ENCODE measurements around the gene OR1J4.
"Not testable (repeated sequence)": the region's sequence is repeated elsewhere in the genome, so short reads cannot be mapped to it uniquely, and the experiment has no call there.

Gene OR1J4

GRCh38 chr9:122518841-122519240 is at the start of gene OR1J4:
Gene OR1J4, plus strand, starts transcription at chr9:122519141. Its CDS starts 0 bp downstream, at chr9:122519141.
- DNase-seq, result no peak

DNA sequence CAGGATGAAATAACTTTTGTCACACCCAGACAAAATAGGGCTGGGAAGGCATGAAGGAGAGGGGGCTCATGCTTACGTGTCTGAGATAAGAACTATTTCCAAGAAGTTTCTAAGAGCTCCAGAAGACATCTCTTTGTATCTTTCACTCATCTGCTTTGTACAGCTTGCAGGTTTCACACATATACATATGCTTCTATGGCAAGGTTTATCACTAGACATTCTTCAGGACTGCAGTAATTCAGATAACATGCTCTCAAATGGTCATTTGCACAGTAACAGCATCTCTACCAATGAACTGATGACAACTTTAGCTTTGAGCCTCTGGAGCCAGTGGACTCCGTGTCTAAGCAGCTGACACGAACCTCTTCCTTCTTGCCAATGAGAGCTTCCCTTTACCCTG is 44.4 kb upstream of the OR1J4 start:
- DNase-seq, result no peak

DNA sequence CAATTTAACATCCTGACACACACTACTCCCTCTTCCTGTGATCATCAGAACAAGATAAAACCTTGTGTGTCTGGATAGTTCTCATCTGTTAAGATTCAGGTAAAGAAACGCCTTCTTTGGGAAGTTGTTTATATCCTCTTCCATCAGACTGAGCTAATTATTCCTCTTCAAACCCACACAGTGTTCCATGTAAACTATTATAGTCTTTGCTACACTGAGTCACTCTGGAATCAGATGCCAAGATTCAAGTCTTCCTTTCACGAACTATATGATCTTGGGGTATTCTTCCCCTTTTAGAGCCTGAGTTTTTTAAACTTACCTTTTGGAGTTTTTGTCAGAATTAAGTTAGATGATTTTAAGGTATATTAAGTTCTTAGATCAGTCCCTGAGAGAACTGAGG is 43.2 kb upstream of the OR1J4 start:
- DNase-seq, result no peak

DNA sequence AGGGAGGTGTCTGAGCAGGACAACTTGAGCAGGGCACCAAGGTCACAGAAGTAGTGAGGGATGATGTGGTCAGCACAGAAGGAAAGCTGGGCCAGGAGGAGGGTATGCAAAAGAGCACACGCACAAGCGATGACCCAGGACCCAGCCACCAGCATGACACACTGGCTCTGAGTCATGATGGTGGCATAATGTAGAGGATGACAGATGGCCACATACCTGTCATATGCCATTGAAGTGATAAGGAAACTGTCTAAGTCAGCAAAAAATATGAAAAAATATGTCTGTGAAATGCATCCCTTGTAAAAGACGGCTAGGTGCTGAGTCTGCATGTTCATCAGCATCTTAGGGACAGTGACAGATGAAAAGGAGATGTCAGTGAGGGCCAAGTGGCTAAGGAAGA is 41.6 kb upstream of the OR1J4 start:
- DNase-seq, result no peak

- DNase-seq, result no peak
Measured at GRCh38 chr9:122477826-122478225, 41.1 kb upstream of the OR1J4 start, which contains the start of gene OR1J1. Gene OR1J1, minus strand, starts transcription at chr9:122477926. Its CDS starts 0 bp downstream, at chr9:122477926.

GRCh38 chr9:122479062-122479461 is 39.9 kb upstream of the OR1J4 start:
- DNase-seq, result no peak

GRCh38 chr9:122498883-122499288 is 20.1 kb upstream of the OR1J4 start:
- peak; percentile 58 for DNase-seq

GRCh38 chr9:122506964-122507363 is 12.0 kb upstream of the OR1J4 start:
- no peak for DNase-seq

- no peak for DNase-seq
Measured at GRCh38 chr9:122510502-122510901, 8.4 kb upstream of the OR1J4 start, which contains the start of gene OR1J2. Gene OR1J2, plus strand, starts transcription at chr9:122510802. Its CDS starts 0 bp downstream, at chr9:122510802.

DNA sequence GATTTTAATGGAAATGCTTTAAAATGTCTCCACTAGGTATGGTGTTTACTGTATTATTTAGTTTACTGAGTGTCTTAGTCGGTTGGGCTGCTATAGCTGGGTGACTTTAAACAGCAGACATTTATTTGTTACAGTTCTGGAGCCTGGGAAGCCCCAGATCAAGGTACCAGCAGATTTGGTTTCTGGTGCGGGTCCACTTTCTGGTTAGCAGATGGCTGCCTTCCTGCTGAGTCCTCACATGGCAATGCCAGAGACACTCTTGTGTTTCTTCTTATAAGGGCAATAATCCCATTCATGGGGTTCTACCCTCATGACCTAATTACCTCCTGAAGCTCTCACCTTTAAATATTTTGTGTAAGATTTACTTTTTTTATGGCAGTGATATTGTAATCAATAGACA is 715 bp upstream of the OR1J4 start:
- no peak for DNase-seq

- DNase-seq, result no peak
Measured at GRCh38 chr9:122519376-122519775, 435 bp downstream of the OR1J4 start.

DNA sequence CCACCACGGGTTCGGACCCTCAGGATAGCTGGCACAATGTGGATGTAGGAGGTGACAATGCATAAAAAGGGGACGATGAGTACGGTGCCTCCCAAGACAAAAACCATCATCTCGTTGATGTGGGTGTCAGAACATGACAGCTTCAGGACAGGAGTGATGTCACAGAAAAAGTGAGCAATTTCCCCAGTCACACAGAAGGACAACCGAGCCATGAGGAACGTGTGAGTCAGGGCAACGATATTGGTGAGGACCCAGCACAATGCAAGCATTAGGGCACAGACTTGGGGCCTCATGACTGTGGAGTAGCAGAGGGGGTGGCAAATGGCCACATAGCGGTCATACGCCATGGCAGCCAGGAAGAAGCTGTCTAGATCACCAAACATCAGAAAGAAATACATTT is 7.7 kb downstream of the OR1J4 start:
- no peak for DNase-seq

DNA sequence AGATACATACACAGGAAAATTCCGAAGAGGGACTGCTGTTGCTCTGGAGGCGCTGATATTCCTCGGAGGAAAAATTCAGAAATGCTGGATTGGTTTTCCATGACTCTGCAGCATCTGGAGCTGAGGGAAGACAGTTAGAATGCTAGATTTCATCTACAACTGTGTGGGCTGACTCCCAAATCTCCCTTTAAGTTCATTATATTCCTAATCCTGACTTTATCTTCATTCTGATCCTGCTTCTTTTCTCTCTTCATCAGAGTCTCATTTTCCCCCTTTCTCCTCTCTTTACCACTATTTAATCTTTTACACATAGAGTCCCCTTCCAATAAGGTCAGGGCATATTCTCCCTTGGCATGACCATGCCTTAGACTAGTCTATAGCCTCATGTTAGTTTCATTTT is 8.3 kb downstream of the OR1J4 start, which contains the start of gene OR1N1:
OR1N1 (minus strand) TSS at position 101 of the 400 bp plus-strand sequence; CDS start at position 101, 0 bp downstream.
- no peak for DNase-seq

- not testable (repeated sequence) for DNase-seq
Measured at GRCh38 chr9:122531157-122531556, 12.2 kb downstream of the OR1J4 start.

DNA sequence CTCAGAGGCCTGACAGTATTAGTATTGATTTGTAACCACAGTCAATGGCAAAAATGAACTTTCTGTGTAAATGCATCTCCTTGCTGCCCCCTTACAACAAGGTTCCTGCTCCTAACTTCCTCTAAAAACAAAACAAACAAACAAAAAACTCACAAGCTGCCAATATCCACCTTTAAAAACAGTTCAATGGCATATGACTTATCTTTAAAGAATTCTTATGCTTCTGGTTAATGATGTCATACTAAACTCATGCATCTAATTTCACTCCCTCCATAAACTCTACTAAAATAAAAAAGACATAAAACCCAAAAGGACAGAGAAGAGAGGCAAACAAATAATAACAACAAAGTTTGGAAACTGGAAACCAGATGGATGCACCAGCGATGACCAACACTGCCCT is 17.2 kb downstream of the OR1J4 start:
- DNase-seq, result no peak

- DNase-seq, result not testable (repeated sequence)
Measured at GRCh38 chr9:122537066-122537465, 18.1 kb downstream of the OR1J4 start.

DNA sequence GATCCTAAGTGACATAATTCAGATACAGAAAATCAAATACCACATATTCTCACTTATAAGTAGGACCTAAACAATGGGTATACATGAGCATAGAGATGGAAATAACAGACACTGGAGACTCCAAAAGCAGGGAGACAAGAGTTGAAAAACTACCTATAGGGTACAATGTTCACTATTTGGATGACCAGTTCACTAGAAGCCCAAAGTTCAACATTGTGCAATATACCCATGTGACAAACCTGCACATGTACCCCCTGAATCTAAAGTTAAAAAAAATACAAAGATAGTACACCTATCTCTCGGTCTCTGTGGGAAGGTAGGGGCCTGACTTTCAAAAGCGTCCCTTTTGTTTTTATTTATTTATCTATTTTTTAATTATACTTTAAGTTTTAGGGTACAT is 19.8 kb downstream of the OR1J4 start:
- DNase-seq, result no peak

- DNase-seq, result no peak
Measured at GRCh38 chr9:122546196-122546595, 27.3 kb downstream of the OR1J4 start.

DNA sequence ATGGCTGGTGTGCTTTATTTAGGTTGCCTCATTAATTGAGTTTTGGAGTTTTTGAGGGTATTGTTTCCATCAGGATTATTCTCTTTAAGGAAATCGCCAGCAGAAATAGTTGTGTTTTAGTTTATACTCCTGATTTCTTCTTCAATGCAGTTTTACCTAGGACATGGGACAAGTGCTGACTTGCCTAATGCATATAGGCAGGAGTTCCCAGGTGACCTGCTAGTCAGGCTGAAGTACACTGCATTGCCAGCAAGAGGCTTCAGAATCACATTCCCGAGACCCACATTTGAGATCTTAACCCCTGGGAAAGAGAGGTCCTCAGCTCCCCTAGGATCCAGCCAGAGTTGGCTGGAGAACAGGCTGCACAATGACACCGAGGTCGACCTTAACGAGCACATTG is 32.4 kb downstream of the OR1J4 start:
- DNase-seq, result no peak

DNA sequence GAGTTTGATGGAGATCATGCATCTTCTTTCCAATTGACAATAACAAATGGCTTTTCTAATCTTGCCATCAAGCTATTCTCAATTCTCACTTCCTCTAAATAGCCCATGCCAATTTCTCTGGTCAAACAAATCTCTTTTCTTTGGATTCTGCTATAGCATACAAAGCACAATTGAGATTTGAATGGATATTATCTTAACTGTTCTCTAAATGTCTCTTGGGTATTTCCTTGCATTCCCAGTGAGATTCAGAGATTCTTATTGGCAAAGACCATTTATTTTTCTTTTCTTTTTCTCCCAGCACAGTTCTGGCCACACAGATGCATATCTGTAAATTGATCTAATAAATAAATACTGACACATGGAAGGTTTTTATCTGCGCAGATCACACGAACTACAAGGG is 33.9 kb downstream of the OR1J4 start, which contains the start of gene OR1N2:
OR1N2 (plus strand) TSS at position 301 of the 400 bp plus-strand sequence. CDS start 100 bp downstream, outside the sequence.
- no peak for DNase-seq

GRCh38 chr9:122561446-122561845 is 42.5 kb downstream of the OR1J4 start:
- DNase-seq, result no peak

DNA sequence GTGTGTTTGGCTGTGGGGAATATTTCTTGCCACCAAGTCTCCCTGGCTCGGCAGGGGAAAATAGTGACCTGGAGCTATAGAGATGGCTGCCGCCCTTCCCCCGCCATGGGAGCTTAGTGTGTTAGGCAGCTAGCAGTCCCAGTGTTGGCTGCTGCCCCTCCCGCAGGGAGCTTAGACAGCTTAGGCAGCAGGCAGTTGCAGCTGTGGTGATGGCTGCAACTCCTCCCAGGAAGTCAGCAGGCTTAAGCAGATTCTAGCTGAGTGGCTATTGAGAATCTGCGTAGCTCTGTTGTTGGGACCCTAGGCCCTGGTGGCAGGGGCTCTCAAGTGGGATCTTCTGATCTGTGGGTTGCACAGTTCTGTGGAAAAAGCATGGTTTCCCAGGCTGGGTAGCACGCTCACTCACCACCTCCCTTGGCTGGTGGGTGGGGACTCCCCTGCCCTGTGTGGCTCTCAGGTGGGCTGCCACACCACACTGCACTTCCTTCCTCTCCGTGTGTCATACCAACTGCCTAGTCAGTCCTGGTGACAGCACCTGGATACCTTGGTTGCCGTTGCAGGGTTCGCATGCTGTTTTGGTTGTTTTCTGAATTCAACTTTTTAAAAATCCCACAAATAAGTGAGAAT is 43.3 kb downstream of the OR1J4 start:
- DNase-seq, result peak; percentile 12

- DNase-seq, result no peak
Measured at GRCh38 chr9:122567901-122568300, 49.0 kb downstream of the OR1J4 start.

All from NCI-H524 treated with DMSO at 0.1 percent for 48 hours (cell line).